CD4-positive, alpha-beta T cell treated with Interleukin-6 for 4 hours (primary cell): ENCODE data around the gene FBXO40.
"Not testable (repeated sequence)": the region's sequence is repeated elsewhere in the genome, so short reads cannot be mapped to it uniquely, and the experiment has no call there.

Source experiments
- DNase-seq: peaks from one replicate; pipeline ENCODE4 v3.0.0-alpha.2; 2020; ENCODE audit warnings: mixed read lengths

FBXO40 gene

GRCh38 chr3:121592856-121593702 is at the start of gene FBXO40:
TSS of gene FBXO40 (plus strand) at chr3:121593379. CDS start at chr3:121620576, 27,197 bp downstream.
- no peak for DNase-seq

GRCh38 chr3:121545049-121545573 is 48.1 kb upstream of the FBXO40 start:
- DNase-seq: no peak

GRCh38 chr3:121545574-121546455 is 47.4 kb upstream of the FBXO40 start, which contains the start of gene POLQ:
TSS of gene POLQ (minus strand) at chr3:121545988. CDS start at chr3:121545877, 111 bp downstream.
- DNase-seq: peak; percentile 90

GRCh38 chr3:121552379-121552778 is 40.8 kb upstream of the FBXO40 start:
- DNase-seq: no peak

DNA sequence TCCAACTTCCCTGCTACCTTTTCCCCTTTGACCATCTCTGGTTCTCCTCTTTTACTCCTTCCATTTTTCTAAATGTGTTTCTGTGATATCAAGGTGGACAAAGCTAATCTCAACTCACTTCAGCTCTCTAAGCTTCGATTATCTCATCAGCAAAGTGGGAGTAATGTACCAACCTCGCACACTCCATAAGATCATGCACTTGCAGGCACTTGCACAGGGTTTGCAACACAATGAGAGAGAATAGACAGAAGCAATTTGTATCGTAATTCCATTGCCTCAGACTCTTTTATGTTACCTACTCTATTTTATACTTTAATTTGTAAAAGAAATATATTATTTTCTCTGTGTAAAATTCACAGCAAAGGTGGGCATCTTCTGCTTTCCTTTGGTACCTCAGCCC is 40.4 kb upstream of the FBXO40 start:
- no peak for DNase-seq

DNA sequence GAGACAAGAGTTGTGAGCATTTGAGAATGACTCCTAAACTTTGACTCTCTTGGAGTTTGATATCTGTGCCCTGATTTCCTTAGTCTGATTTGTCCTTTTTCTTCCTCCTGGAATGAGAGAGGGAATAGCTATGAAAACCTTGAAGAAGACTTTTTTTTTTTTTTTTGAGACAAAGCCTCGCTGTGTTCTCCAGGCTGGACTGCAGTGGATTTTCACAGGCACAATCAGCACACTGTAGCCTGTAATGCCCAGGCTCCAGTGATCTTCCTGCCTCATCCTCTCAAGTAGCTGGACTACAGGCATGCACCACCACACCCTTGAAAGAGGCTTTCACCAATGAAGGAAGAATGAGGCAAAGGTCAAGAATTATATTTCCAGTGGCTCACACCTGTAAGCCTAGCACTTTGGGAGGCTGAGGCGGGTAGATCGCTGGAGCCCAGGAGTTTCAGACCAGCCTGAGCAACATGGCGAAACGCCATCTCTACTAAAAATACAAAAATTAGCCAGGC is 35.7 kb upstream of the FBXO40 start:
- DNase-seq: no peak

DNA sequence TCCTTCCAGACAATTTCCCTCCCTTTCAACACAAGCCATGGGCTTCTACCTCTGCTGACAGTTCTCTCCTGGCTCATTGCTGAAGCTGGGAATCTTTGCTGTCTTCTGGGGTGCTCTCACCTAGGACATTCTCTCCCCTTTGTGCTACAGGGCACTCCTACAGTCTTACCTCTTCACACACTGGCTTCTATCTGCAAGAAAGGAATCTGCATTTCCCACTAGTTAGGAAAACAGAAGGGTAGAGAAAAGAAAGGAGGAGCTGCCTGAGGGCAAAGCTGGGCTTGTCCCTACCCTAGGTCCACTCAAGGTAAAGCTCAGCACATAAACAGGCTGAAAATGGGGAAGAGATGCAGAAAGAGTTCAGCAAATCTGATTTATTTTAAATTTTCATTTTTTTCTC is 31.0 kb upstream of the FBXO40 start:
- DNase-seq: no peak

- no peak for DNase-seq
Measured at GRCh38 chr3:121566773-121567172, 26.4 kb upstream of the FBXO40 start.

GRCh38 chr3:121567649-121568048 is 25.5 kb upstream of the FBXO40 start, which contains the start of gene ARGFX:
TSS of gene ARGFX (plus strand) at chr3:121567949. CDS start at chr3:121570714, 2,765 bp downstream.
- DNase-seq: no peak

DNA sequence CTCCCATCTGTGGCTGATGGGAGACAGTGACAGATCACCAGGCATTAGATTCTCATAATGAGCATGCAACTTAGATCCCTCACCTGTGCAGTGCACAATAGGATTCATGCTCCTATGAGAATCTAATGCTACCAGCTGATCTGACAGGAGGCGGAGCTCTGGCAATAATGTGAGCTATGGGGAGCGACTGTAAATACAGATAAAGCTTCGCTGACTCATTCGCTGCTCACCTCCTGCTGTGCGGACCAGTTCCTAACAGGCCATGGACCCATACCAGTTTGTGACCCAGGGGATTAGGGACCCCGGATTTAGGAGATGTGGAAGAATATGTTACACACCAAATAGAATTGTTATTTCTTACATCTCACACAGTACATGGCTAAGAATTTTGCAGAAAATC is 18.7 kb upstream of the FBXO40 start:
- no peak for DNase-seq

DNA sequence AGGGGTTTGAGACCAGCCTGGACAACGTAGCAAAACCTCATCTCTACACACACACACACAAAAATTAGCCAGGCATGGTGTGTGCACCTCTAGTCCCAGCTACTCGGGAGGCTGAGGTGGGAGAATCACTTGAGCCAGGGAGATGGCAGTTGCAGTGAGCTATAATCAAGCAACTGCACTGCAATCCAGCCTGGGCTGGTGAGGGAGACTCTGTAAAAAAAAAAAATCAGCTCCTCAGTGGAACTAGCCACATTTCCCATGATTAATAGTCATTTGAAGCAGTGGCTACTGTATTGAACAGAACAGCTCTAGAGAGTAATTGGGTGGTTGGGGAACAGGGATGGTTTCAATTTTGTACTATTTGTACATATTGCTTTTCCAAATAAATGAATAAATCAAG is 11.5 kb upstream of the FBXO40 start:
- DNase-seq: no peak

DNA sequence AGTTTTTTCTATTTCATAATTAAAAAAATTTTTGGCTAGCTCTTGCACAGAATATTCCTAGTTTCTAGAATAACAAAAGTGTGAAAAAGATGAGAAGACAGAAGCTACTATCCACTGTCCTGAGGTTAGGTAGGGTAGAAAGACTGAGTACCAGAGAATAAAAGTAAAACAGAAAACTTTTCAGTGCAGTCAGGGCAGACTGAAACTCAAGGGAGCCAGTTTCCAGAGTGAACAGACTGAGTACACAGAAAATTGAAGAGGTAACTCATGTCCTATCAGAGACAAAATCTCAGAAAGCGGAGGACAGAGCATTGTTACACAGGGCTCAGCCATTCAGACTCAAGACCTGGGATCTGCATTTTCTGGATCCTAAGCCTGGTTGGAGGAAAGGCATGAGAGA is 8.8 kb upstream of the FBXO40 start:
- DNase-seq: no peak

DNA sequence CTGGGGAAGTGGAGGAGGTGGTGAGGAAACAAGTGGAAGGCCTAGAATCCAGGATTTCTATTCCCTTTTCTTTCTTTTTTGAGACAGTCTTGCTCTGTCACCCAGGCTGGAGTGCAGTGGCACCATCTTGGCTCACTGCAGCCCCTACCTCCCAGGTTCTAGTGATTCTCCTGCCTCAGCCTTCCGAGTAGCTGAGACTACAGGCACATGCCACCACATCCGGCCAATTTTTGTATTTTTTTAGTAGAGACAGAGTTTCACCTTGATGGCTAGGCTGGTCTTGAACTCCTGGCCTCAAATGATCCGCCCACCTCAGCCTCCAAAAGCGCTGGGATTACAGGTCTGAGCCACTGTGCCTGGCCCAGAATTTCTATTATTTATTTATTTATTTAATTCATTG is 627 bp downstream of the FBXO40 start:
- not testable (repeated sequence) for DNase-seq

GRCh38 chr3:121594850-121595249 is 1.7 kb downstream of the FBXO40 start:
- DNase-seq: no peak

DNA sequence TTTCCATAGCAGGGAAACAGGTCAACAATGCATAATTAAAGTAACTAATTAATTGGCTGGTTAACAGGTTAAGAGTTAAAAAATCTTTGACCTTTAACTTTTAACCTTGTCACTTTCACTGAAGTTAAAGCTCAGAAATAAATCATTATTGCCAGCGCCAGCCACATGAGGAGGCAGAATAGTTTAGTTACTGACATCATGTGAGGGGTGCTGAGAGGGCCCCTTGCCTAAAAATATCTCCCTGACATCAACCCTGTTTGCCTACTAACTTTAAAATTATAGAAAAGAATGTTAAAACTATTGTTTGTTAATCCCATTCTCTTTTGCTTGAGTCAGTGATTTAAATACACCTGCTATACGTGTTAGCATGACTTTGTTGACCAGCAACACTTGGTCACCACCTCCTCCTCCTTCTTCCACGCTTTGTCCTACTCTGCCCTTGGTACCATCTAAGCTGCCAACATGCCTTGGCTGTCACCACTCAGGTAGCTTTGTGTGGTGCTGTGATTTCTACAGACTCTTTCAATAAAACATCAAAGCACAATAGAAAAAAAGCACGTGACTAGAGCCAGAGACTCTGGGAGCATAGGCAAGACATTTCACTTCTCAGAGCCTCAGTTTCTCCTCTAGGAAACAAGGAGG is 2.7 kb downstream of the FBXO40 start:
- no peak for DNase-seq

DNA sequence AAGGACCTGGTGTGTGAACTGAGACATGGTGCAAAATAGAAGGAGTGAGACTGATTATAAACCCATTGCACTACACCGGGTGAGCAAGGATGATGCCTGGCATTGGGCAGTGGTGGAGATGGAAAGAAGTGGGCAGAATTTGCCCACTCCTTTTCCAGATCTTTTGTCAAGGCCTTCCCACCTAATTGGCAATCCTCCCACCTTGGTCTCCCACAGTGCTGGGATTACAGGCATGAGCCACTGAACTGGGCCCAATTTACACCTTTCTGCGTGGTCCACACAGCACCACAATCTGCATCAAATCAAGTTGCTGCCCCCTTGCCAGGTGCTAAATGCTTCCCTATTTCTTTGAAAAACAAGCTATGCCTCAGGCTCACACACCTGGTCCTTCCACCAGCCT is 5.4 kb downstream of the FBXO40 start:
- DNase-seq: no peak

GRCh38 chr3:121599900-121600299 is 6.7 kb downstream of the FBXO40 start:
- not testable (repeated sequence) for DNase-seq

DNA sequence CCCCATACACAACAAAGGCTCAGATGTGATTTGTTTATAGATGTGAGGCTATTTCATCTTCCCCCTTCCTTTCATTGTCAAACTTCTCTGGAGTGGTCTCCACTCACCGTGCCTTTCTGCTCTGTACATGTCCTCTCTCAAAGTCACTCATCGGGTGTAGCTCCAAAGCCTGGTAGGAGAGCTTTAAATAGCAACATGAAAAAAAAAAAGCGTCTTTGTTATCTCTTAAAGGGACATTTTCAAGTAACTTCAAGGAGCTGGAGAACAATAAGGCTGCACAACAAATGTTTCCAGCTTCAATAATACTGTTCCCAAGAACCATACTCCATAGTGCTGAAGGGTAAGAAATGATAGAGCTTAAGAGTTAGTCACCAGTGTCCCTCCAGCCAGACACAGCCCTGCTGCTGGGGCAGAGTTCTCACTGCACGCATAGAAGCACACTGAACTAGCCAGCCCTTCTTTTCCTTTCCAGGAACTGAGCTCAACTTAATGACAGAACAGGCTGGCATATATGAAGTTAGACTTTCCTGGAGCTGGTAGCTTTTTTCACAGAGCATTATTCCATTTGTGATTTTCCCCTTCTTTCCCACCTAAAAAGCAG is 8.1 kb downstream of the FBXO40 start:
- DNase-seq: no peak

GRCh38 chr3:121604759-121605158 is 11.6 kb downstream of the FBXO40 start:
- DNase-seq: no peak

DNA sequence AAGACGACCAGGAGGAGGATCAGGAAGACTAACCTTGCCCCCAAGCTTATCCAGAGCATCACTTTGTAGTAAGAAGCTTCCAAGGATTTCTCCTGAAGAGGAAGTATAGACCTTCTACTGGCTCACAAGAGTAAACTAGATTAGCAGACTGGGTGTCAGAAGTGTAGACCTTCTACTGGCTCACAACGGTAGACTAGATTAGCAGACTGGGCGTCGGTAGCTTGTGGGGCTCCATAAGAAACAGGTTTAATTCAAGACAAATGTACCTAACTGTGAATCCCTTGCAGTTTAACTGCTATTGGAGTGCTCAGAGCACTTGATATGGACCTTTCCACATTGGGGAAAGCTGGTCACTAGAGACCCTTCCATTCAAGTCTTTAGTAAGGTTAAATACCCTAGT is 12.9 kb downstream of the FBXO40 start:
- DNase-seq: no peak

DNA sequence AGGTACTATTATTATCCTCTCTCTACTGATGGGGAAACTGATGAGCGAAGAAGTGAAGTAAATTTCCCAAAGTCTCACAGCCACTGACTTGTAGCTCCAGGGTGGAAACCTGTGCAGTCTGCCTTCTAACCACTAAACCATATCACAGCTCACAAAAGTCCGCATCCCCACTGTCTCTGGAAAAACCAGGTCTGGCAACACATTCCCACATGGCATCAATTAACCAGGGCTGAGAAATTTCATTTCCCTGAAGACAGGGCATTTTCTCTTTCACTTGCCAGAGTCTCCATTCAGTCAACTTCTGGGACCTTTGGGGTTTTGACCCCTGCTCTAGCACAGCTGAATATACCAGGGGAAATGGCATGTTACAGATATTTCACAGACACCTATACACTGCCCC is 26.5 kb downstream of the FBXO40 start:
- no peak for DNase-seq

DNA sequence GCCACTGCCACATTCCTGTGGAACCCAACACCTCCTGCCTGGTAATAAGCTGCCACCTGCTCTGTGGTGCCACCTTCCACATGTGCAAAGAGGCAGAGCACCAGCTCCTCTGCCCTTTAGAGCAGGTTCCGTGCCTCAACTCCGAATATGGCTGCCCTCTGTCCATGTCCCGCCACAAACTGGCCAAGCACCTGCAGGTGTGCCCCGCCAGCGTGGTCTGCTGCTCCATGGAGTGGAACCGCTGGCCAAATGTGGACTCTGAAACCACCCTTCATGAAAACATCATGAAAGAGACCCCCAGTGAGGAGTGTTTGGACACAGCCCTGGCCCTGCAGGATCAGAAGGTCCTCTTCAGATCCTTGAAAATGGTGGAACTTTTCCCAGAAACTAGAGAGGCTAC is 28.3 kb downstream of the FBXO40 start:
- DNase-seq: no peak
